ENCODE data around the gene SYNE3.

Gene SYNE3

DNA sequence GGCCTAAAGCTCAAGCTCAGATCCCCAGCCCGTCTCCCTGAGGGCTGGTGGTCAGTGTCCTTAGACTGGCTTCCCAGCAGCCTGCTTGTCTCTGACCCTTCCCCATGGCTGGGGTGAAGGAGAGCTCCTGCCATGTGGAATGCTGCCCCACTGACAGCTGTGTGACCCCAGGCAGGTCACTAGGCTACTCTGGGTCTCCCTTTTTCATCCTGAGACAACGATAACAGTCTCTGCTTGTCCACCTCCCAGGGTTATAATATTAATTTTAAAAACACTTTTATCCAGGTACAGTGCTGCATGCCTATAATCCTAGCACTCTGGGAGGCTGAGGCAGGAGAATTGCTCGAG, 47.3 kb downstream of the SYNE3 start:
- DNase-seq, result no peak

DNA sequence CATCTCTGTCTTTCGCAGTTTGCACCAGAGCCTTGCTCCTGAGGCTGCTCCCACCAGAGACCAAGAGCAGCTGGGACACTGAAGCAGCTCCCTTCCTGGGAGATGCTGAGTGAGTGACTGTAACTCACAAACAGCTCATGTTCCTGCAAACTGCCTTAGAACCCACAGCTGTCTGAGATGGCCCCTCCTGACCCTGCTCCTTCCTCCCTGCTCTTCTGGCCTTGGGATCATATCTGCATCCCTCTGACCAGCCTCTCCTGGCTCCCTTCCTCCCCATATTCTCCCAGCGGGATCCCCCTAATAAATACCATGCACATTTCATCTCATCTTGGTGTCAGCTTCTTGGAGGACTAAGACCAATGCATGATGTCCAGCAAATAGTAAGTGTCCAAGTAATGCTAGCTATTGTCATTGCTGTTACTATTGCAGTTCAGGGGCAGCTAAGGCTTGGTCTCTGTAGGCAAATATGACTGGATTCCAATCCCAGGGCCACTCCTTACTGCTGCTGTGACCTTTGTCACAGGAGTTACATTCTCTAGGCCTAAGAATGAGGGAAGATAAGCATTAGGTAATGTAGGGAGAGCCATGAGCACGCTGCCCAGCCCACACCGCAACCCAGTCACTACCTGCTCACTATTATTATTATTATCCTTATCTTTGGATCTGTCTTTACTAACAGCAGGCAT, 47.9 kb downstream of the SYNE3 start:
- no peak for DNase-seq

GRCh38 chr14:95467657-95468056, 48.8 kb downstream of the SYNE3 start:
- no peak for DNase-seq

DNA sequence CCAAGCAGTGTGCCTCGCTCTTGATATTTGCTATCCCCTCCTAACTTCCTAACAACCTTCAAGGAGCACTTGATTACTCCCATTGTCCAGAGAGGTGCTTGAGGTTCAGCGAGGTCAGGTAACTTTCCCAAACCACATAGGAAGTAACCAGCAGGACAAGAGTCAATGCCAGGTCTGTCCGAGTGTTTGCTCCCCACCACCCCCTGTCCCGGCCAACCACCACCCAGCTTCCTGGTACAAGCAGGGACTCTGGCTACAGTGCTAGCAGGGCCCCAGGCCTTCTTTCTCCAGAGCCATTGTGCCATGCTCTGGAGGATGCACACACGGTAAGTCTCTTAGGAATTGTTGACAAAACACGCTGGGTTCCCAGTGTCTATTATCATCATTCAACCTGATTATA, 49.2 kb downstream of the SYNE3 start:
- DNase-seq, result no peak

All from right forelimb (tissue), 1 donor.